ENCODE results near the gene HACD4.
A peak's percentile ranks its signal among the peaks of the same experiment; 100 is the strongest.

HACD4 gene

DNA sequence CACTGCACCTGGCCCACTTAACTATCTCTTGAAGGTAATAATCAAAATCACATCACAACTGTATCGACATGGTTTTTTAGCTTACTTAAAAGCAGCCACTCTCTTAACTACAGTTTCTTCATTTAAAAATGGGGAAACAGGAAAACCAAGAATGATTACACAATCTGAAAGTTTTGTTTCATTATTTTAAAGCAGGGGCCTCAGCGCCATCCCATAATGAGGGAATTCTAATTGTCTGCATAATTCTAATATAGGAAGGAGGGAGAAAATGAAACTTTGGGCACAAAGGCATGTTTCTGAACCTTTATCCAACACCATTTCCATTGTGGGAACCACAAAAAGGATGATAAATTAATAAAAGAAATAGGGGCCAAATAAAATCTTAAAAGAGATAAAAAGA lies 7.6 kb downstream of the HACD4 start:
- Histone ChIP-seq H3K36me3 (ENCODE audit: low read depth) (peaks cover 5% of the 10 kb centered on the region), H3K27ac (ENCODE audit: poor library complexity, severe bottlenecking) (no peak overlapping the region), H3K4me1 (ENCODE audit: insufficient read depth, poor library complexity, severe bottlenecking) (peaks cover 3% of the 10 kb centered on the region), H3K4me3 (ENCODE audit: severe bottlenecking) (no peak overlapping the region), H3K9me3 (ENCODE audit: severe bottlenecking) (no peaks in the 10 kb centered on the region), H3K27me3 (ENCODE audit: insufficient read depth, poor library complexity, severe bottlenecking) (no peaks in the 10 kb centered on the region)
- TF ChIP-seq, protein P1, sequence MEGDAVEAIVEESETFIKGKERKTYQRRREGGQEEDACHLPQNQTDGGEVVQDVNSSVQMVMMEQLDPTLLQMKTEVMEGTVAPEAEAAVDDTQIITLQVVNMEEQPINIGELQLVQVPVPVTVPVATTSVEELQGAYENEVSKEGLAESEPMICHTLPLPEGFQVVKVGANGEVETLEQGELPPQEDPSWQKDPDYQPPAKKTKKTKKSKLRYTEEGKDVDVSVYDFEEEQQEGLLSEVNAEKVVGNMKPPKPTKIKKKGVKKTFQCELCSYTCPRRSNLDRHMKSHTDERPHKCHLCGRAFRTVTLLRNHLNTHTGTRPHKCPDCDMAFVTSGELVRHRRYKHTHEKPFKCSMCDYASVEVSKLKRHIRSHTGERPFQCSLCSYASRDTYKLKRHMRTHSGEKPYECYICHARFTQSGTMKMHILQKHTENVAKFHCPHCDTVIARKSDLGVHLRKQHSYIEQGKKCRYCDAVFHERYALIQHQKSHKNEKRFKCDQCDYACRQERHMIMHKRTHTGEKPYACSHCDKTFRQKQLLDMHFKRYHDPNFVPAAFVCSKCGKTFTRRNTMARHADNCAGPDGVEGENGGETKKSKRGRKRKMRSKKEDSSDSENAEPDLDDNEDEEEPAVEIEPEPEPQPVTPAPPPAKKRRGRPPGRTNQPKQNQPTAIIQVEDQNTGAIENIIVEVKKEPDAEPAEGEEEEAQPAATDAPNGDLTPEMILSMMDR (IDR thresholded peaks at IDR 0.05; ENCODE audit: poor library complexity, severe bottlenecking), result no peak
- ATAC-seq (ENCODE audit: low read depth) (no peak), DNase-seq (ENCODE audit: low spot score) (no peak)

DNA sequence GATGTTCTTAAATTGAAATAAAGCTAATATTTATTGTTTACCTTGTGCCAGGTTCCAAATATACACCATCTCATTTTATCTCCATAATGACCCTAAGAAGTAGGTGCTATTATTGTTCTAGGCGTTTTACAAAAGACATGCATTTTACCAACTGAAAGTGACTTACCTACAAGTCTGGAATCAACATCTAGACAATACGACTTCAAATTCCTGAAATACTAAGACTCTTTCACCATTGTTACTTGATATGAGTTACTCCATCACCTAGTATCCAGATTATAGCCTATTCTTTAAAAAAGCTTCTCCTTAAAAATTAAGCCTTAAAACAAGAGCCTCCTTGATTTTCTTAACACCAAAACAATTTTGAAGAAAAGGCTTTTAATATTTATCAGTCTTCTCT lies 13.3 kb downstream of the HACD4 start:
- no peak for ATAC-seq (ENCODE audit: low read depth)
- Histone ChIP-seq H3K4me3 (ENCODE audit: severe bottlenecking) (no peak overlapping the region), H3K36me3 (ENCODE audit: low read depth) (no peaks in the 10 kb centered on the region)

DNA sequence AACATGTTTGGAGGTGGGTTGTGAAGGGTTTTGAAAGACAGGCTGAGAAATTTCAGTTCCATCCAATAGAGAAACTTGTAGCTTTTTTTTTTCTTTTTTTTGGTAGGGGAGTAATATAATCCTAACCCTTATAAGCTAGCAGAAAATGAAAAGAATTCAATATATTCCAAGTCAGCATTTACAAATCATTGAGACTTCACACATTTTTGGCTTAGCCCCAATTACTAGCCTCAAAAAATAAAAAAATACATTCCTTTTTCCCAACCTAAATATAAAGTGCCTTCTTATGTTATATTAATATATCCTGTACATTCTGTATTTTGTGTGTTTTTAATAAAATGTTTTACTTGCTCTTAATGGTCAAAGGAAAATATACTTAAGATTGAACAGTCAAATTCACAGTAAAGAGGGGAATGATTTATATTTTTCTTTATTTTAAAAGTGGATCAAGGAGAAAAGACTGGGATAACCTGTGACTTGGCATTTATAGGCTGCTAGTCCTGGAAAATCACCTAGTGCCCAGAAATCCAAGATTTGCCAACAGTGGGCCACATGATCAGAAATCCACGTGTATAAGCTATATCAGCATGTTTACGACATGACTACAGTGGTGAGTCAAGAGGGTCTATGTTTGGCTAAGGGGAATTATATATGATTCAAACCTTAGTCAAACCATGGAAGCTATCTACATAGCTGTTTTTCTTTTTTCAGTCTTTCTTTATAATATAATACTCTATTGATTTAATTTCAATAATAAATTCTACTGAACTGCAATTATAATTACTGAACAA lies 14.5 kb downstream of the HACD4 start:
- TF ChIP-seq, protein P1 (IDR thresholded peaks at IDR 0.05; ENCODE audit: poor library complexity, severe bottlenecking), result no peak
- no peak overlapping the region for H3K4me3 ChIP-seq (ENCODE audit: severe bottlenecking)
- H3K27ac ChIP-seq (ENCODE audit: poor library complexity, severe bottlenecking), result no peak overlapping the region
- H3K36me3 ChIP-seq (ENCODE audit: low read depth), result no peaks in the 10 kb centered on the region
- no peaks in the 10 kb centered on the region for H3K9me3 ChIP-seq (ENCODE audit: severe bottlenecking)
- peaks cover 10% of the 10 kb centered on the region for H3K4me1 ChIP-seq (ENCODE audit: insufficient read depth, poor library complexity, severe bottlenecking)
- DNase-seq (ENCODE audit: low spot score) (no peak), ATAC-seq (ENCODE audit: low read depth) (peak; percentile 100)
- no peaks in the 10 kb centered on the region for H3K27me3 ChIP-seq (ENCODE audit: insufficient read depth, poor library complexity, severe bottlenecking)

More for the DNA sequence above, 13.3 kb downstream of the HACD4 start:
- peaks cover 10% of the 10 kb centered on the region for H3K4me1 ChIP-seq (ENCODE audit: insufficient read depth, poor library complexity, severe bottlenecking)
- no peak overlapping the region for H3K27ac ChIP-seq (ENCODE audit: poor library complexity, severe bottlenecking)
- TF ChIP-seq, protein P1 (IDR thresholded peaks at IDR 0.05; ENCODE audit: poor library complexity, severe bottlenecking), result no peak
- H3K9me3 ChIP-seq (ENCODE audit: severe bottlenecking), result no peaks in the 10 kb centered on the region
- no peaks in the 10 kb centered on the region for H3K27me3 ChIP-seq (ENCODE audit: insufficient read depth, poor library complexity, severe bottlenecking)
- DNase-seq (ENCODE audit: low spot score), result no peak

DNA sequence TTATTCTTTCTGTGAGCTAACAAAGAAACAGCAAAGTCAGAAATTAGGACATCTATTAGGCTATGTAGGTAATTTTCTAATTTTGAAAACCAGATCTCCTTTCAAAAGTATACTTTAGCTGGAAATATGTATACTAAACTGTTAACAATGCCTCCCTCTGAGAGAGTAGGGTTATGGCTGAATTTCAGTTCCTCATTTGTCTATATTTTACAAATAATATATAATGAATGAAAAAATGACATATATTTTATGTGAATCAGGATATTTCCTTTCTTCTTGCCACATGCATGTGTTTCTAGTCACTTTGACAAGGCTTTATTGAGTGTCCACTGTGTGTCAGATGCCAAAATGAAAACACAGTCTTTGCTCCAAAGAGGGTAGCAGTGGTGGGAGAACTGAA lies 15.4 kb downstream of the HACD4 start:
- no peaks in the 10 kb centered on the region for H3K9me3 ChIP-seq (ENCODE audit: severe bottlenecking)
- peaks cover 10% of the 10 kb centered on the region for H3K4me1 ChIP-seq (ENCODE audit: insufficient read depth, poor library complexity, severe bottlenecking)
- no peaks in the 10 kb centered on the region for H3K27me3 ChIP-seq (ENCODE audit: insufficient read depth, poor library complexity, severe bottlenecking)
- DNase-seq (ENCODE audit: low spot score) (no peak), ATAC-seq (ENCODE audit: low read depth) (no peak)
- no peak overlapping the region for H3K27ac ChIP-seq (ENCODE audit: poor library complexity, severe bottlenecking)
- H3K4me3 ChIP-seq (ENCODE audit: severe bottlenecking), result no peak overlapping the region
- H3K36me3 ChIP-seq (ENCODE audit: low read depth), result no peaks in the 10 kb centered on the region
- TF ChIP-seq, protein P1 (IDR thresholded peaks at IDR 0.05; ENCODE audit: poor library complexity, severe bottlenecking), result no peak

Data from RWPE2 (cell line).